DMS53 treated with DMSO at 0.1 percent for 48 hours (cell line): ENCODE results near the gene LHFPL6.
A peak's percentile ranks its signal among the peaks of the same experiment; 100 is the strongest.

Experiments used
- DNase-seq: peaks from one replicate; lab custom pipeline; 2025; ENCODE audit not compliant: unreplicated experiment; lab: John Stamatoyannopoulos, UW

Gene LHFPL6

GRCh38 chr13:39474600-39474999, 128.4 kb downstream of the LHFPL6 start:
- DNase-seq = no peak

DNA sequence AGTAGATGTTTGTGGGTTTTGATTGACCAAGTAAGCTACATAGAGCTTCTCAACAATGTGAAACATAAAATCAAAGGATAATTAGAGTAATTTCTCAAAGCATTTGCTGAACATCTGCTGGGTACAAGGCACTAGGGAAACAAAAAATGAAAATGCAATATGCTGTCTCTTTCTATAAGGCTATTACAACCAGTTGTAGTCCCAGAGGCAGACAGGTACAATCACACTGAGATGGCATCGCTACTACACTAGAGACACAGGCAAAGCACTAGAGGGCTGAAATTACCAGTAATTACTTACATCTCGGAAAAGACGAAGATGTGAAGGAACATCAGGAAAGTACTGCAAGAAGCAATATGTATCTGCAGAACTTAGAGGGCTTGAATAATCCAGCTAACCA, 133.3 kb downstream of the LHFPL6 start:
- DNase-seq = no peak

DNA sequence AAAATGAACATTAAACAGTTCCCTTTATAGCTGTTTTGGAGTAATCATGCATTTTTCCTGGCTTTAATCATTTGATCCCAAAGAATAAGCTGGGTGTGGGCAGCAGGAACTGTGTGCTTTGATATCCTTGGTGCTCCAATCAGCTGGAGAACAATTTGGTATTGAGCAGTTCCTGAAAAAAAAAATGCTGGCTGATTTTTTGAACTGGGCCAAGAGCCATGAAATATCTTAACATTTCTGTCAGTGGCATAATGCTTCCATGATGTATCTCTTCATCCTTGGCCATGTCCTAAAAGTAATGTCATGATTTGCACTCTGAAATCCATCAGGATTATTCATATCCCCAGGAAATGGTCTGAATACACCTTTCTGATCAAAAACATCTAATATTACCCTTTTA, 134.7 kb downstream of the LHFPL6 start:
- DNase-seq = no peak

GRCh38 chr13:39463611-39464010, 139.4 kb downstream of the LHFPL6 start:
- no peak for DNase-seq

GRCh38 chr13:39462906-39463305, 140.1 kb downstream of the LHFPL6 start:
- DNase-seq = no peak

DNA sequence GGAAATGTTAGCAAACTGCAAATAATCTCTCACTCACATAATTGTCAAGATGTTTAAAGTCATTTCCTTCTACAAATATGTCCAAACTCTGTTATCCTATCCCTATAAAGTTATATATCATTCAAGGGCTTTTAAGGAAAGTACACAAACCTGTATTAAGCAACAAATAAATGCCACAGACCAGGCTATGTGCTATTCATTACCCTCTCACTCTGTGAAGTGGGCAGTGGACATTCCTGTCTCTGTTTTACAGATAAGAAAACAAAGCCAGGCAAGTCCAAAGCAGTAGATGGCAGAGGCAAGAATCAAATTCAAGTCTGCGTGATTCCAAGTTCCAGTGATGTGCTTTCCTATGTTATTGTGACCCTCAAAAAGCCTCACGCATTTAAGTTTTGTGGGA, 140.6 kb downstream of the LHFPL6 start:
- no peak for DNase-seq

DNA sequence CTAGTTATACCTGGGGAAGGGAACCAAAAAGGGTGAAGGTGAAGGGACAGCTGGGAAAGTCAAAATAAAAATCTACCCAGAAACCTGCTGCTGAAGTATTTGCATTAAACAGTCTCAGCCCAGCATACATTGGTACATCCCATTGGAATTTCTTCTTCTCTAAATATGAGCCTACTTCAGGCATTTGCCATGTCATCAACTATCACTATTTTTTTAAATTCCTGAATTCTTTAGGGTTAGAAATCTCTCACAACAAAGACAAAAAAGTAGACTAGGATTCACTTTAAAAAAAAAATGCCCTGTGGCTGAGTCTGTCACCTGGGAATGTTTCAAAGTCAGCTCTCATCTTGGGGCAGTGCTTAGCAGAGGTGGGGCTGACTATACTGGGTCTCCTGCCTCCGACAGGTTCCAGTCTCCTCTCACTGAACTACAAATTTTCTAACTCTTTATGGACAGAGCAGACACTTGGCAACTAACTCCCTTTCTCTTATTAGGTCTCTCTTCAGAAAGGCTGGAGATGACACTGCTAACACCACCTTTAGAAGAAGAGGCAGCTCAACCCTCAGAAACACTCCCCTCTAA, 141.2 kb downstream of the LHFPL6 start:
- no peak for DNase-seq

DNA sequence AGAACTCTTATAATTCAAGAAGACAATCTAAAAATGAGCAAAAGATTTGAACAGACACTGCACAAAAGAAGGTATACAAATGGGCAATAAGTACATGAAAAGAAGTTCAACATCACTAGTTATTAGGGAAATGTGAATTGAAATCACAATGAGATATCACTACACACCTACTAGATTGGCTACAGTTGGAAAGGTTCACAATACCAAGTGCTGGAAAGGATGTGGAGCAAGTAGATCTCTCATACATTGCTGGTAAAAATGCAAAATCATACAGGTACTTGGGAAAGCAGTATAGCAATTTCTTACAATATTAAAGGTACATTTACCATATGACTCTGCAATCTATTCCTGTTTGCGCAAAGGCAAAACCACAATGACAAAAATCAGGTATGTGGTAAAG, 145.7 kb downstream of the LHFPL6 start:
- DNase-seq = no peak

GRCh38 chr13:39455521-39456175, 147.3 kb downstream of the LHFPL6 start:
- no peak for DNase-seq

DNA sequence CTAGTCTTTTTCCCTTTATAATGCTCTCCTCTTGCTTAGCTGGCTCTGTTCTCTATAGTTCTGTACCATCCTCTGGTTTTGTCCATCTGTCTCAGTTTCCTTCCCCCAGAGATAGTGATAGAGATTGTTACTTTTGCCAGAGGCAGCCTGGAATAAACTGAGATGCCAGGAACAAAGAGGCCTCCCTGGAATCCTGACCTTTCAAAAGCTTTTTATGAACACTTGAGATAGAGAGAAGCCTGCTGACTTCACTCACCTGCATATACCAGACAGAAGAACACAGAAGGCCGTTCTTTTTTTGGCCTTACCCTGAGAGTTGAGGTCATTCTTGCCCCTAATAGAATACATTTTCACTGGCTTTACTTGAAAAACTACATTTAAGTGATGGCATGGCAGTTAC, 150.2 kb downstream of the LHFPL6 start:
- no peak for DNase-seq

- no peak for DNase-seq
Observed at GRCh38 chr13:39452417-39452816, 150.6 kb downstream of the LHFPL6 start.

DNA sequence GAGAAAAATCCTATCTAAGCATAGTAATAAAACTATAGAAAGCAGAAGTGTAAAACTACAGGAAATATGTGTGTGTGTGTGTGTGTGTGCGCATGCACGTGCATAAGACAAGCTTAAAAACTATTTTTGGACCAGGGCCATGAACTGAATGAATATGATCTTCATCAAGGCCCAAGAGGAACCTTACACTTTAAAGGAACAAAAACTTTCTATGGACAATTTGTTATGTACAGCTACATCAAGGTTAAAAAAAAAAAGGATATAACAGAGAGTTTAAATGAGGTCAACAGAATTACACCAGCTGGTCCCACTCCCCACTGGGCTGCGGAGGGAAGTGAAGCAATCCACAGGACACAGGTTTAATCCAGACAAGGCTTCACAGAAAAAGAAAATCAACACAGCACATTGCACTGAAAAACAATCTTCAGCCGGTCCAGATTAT, 151.1 kb downstream of the LHFPL6 start:
- no peak for DNase-seq

DNA sequence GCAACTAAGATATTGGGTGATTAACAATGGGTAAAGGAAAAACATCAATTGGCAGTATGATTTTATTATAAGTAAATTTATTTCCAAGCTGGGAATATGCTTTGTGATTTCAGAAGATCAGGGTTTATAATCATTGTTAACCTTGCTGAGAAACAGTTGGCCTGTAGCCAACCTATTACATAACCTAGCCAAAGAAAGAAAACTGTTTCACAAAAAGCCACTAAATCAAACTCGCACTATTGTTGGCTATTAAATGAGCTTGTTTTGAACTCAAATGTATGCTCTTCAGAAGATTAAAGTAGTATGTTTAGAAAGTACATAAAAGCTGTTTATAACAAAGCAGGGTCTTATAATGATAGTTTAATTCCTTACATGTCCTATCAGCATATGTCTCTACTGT, 151.7 kb downstream of the LHFPL6 start:
- peak; percentile 2 for DNase-seq

GRCh38 chr13:39450176-39450575, 152.8 kb downstream of the LHFPL6 start:
- DNase-seq = no peak

- no peak for DNase-seq
Observed at GRCh38 chr13:39448834-39449233, 154.2 kb downstream of the LHFPL6 start.

DNA sequence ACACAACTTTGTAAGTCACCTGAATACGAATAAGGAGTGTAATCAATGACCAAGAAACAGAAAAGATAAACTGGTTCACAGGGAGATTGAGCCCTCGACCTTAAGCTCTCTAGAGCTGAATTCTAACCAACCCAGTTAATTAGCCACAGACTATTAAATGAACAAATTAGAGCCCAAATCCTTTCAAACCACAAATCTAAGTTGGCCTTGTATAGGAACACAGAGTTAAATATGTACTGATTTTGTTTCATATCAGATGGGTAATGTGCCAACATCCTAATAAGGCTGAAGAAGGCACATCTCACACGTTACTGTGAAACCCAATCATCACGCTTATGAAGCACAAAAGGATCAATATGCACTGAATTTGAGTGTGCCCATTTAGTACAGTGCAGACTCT, 156.1 kb downstream of the LHFPL6 start:
- DNase-seq = no peak

DNA sequence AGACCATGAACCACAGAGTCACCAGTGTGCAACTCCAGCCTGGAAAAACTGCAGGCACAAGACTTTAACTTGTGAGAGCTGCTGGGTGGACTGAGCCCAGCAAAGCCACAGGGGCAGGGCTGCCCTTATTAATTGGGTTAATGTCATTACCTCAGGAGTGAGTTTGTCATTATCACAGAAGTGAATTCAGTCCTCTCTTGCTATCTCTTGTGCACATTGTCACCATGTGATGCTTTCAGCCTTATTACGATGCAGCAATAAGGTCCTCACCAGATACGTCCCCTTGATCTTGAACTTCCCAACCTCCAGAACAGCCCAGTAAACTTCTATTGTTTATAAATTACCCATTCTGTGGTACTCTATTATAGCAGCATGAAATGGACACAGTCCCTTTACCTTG, 158.1 kb downstream of the LHFPL6 start:
- DNase-seq = no peak

- DNase-seq = no peak
Observed at GRCh38 chr13:39433651-39434050, 169.3 kb downstream of the LHFPL6 start.

DNA sequence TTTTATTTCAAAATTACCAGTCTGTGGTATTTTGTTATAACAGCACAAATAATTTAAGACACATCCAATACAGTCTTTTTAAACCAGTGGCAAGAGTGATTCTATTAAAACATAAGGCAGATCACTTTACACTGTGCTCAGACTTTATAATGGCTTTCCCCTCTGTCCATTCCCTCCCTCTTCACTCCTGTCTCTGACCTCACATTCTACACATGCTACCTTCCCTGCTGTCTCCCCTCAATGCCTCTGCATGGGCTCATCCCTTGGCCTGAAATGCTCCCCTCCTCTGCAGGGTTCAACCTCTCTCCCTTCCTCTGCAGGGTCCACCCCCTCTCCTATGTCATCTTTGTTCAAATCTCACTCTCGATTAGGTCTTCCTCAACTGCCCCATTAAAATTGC, 170.8 kb downstream of the LHFPL6 start:
- no peak for DNase-seq

DNA sequence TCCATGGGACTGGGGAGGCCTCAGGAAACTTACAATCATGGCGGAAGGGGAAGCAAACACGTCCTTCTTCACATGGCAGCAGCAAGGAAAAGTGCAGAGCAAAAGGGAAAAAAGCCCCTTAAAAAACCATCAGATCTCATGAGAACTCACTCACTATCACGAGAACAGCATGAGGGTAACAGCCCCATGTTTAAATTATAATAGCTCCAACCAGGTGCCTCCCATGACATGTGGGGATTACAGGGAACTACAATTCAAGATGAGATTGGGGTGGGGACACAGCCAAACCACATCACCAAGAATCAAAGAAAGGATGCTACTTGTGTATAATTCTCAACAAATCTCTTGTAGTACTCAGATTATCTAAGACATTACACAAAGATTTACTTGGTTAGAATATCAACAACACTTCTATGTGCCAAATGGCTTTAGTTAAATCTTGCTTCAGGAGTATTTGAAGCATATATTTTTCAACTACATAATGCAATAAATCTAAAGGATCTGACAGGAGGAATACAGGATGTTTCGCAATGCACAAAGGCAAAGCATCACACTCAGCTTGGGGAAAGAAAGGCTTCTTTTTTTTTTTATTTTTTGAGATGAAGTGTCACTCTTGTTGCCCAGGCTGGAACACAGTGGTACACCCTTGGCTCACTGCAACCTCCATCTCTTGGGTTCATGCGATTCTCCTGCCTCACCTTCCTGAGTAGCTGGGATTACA, 180.0 kb downstream of the LHFPL6 start:
- no peak for DNase-seq

DNA sequence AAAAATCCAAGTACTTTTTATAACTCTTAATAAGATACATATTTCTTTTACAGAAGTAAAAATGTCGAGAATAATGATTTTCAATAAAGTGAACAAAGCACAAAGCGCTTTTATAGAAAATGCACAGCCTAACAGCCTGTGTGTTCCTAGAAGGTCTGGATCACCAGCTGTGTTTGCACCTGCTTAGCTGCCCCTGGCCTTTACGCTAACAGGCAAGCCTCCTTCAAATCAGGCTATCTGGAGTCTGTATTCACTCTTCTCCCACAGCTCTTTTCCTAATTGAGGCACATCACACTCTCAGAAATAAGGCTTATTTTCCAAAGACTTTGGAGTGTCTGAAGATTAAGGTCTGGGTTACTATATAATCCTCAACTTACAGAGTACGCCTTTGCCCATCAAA, 183.1 kb downstream of the LHFPL6 start:
- DNase-seq = no peak

- no peak for DNase-seq
Observed at GRCh38 chr13:39419068-39419467, 183.9 kb downstream of the LHFPL6 start.
